Nephron progenitor cell (in vitro differentiated cells): ENCODE results near the gene STK32A.
A peak's percentile ranks its signal among the peaks of the same experiment; 100 is the strongest.
"Not testable (repeated sequence)": the region's sequence is repeated elsewhere in the genome, so short reads cannot be mapped to it uniquely, and the experiment has no call there.

ENCODE experiments used
- DNase-seq: peaks from one replicate; pipeline ENCODE4 v3.0.0; 2021
- H3K27ac Mint-ChIP-seq: 2 replicates; pipeline ENCODE4 v1.8.0; 2021; ENCODE audit warnings: mild to moderate bottlenecking, moderate library complexity, mixed read lengths
- H3K27me3 Mint-ChIP-seq: 2 replicates; pipeline ENCODE4 v1.8.0; 2021; ENCODE audit warnings: mild to moderate bottlenecking, low read depth, mixed read lengths; ENCODE audit not compliant: poor library complexity
- H3K36me3 Mint-ChIP-seq: 2 replicates; pipeline ENCODE4 v1.8.0; 2021; ENCODE audit warnings: low read depth, mixed read lengths
- H3K4me1 Mint-ChIP-seq: 2 replicates; pipeline ENCODE4 v1.8.0; 2021; ENCODE audit warnings: mixed read lengths
- H3K4me3 Mint-ChIP-seq: 2 replicates; pipeline ENCODE4 v1.8.0; 2021; ENCODE audit warnings: mild to moderate bottlenecking, moderate library complexity, mixed read lengths
- H3K9me3 Mint-ChIP-seq: 2 replicates; pipeline ENCODE4 v1.8.0; 2021; ENCODE audit warnings: mild to moderate bottlenecking, moderate library complexity, mixed read lengths
- CTCF ChIP-seq: fragments of 200-600 bp; sonication (generic); IDR thresholded peaks from 2 replicates; pipeline ENCODE4 v1.5.0; 2021; ENCODE audit warnings: antibody characterized with exemption

Gene STK32A

GRCh38 chr5:147240266-147240985 lies 5.6 kb downstream of the STK32A start:
- Mint-ChIP-seq H3K4me1 (peaks cover 19% of the 10 kb centered on the region), H3K9me3 (no peaks in the 10 kb centered on the region), H3K36me3 (no peaks in the 10 kb centered on the region), H3K27ac (peak overlapping the region; percentile 39), H3K4me3 (no peak overlapping the region), H3K27me3 (peaks cover 26% of the 10 kb centered on the region)
- DNase-seq = no peak
- no peak for TF ChIP-seq CTCF

DNA sequence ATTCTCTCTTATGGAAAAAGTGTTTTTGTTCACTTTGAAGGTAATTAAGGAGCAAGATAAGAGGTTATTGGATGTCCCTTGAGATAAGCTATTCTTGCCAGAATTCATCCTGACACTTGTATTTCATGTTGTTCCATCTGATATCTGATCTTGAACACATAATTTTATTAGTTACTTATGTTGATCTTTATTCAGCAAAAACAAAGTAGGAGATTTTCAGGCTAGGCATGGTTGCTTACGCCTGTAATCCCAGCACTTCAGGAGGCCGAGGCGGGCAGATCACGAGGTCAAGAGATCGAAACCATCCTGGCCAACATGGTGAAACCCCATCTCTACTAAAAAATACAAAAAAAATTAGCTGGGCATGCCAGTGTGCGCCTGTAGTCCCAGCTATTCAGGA lies 8.4 kb downstream of the STK32A start:
- H3K4me1 Mint-ChIP-seq = peaks cover 19% of the 10 kb centered on the region
- DNase-seq, H3K9me3 Mint-ChIP-seq, H3K4me3 Mint-ChIP-seq, H3K27me3 Mint-ChIP-seq, H3K27ac Mint-ChIP-seq, H3K36me3 Mint-ChIP-seq: not testable (repeated sequence)

DNA sequence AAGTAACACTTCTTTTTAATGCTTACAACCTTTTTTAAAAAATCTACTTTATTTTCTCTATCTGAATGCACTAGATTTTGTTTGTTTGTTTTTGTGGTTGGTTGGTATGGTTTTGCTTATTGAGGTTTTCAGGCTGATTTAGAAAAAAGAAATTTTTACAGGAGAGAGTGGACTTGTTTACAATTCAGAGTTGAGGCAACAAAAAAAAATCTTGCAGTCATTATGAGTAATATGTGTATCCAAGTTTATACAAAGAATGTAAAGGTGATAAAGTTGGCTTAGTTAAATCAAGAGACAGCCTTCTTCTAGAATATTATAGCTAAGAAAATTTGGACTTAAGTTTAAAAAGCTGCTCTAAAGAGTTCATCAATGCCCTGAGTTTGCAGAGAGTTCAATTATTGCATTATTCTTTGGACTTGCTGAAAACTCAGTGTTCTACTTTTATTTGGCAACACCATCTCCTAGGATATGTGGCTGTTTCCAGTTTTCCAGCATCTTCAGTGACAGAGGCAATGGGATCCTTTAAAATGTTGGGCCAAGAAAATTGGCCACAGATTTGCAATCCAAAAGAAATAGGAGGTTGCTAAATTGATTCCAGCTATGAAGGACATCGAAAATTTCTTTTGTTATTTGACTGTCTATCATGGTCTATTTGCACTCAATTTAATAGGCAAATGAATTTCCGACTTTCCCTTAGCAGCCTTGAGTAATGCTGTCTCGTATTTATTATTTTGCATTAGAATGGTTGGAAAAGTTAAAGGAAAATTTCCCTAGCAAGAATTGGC lies 10.7 kb downstream of the STK32A start:
- Mint-ChIP-seq H3K27me3 (peaks cover 3% of the 10 kb centered on the region), H3K27ac (no peak overlapping the region), H3K9me3 (no peaks in the 10 kb centered on the region), H3K36me3 (no peaks in the 10 kb centered on the region), H3K4me1 (peaks cover 12% of the 10 kb centered on the region), H3K4me3 (no peak overlapping the region)
- no peak for DNase-seq
- no peak for TF ChIP-seq CTCF

- H3K27me3 Mint-ChIP-seq = peaks cover 3% of the 10 kb centered on the region
- H3K4me1 Mint-ChIP-seq = no peaks in the 10 kb centered on the region
- H3K36me3 Mint-ChIP-seq = no peaks in the 10 kb centered on the region
- no peak for DNase-seq
- no peaks in the 10 kb centered on the region for H3K9me3 Mint-ChIP-seq
- no peak for TF ChIP-seq CTCF
- H3K4me3 Mint-ChIP-seq = no peak overlapping the region
- no peak overlapping the region for H3K27ac Mint-ChIP-seq
Observed at GRCh38 chr5:147248561-147248960, 13.7 kb downstream of the STK32A start.

DNA sequence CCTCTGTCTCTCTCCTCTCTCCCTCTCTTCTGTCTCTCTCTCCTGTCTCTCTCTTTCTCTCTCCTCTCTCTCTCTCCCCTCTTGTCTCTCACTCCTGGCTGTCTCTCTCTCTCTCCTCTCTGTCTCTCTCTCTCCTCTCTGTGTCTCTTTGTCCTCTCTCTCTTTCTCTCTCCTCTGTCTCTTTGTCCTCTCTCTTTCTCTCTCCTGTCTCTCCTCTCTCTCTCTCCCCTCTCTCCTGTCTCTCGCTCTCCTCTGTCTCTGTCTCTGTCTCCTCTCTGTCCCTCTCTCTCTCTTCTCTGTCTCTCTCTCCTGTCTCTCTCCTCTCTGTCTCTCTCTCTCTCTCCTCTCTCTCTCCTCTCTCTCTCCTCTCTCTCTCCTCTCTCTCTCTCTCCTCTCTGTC lies 25.0 kb downstream of the STK32A start:
- Mint-ChIP-seq H3K4me3 (no peak overlapping the region), H3K36me3 (no peaks in the 10 kb centered on the region), H3K4me1 (no peaks in the 10 kb centered on the region), H3K27me3 (peaks cover 11% of the 10 kb centered on the region), H3K27ac (peak overlapping the region; percentile 10), H3K9me3 (peaks cover 9% of the 10 kb centered on the region)
- no peak for TF ChIP-seq CTCF
- DNase-seq = no peak

DNA sequence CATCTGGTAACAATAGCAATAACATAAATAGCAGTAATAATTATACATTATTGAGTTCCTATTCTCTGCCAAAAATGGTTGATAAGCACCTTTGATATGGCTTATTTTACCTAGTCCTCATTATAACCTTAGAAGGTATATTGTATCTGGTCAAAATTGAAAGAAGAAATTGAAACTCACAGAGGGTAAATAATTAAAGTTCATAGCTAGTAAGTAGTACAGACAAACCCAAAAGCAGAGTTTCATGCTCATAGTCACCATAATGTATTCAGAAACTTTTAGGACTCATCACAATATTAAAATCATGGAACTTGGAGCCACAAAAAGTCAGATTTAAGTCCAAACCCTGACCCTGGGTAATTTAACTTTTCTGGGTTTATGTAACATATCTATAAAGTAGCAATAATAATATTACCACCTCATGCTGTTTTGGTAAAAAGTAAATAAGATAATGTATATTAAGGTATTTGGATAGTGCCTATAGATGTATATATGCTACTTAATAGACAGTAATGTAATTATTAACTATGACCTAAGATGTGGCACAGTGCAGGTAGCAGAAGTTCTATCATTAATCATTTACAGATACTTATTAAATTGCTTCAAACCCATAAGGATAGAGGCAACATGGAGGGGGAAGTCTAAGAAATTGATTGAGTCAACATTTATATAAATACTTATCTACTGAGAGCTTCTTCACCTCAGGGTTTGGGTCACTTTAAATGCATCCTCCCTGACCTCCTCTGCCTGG lies 32.4 kb downstream of the STK32A start:
- peaks cover 15% of the 10 kb centered on the region for H3K9me3 Mint-ChIP-seq
- no peaks in the 10 kb centered on the region for H3K4me1 Mint-ChIP-seq
- H3K36me3 Mint-ChIP-seq = no peaks in the 10 kb centered on the region
- H3K4me3 Mint-ChIP-seq = no peak overlapping the region
- H3K27me3 Mint-ChIP-seq = peaks cover 6% of the 10 kb centered on the region
- no peak overlapping the region for H3K27ac Mint-ChIP-seq
- no peak for TF ChIP-seq CTCF
- DNase-seq = no peak
